Stimulated activated CD8-positive, alpha-beta memory T cell treated with anti-CD3 and anti-CD28 coated beads, Interleukin-15, amount 100 ng/mL, for 1 hour (primary cell): ENCODE results near the gene RAB3IL1.

Source experiments
- DNase-seq: peaks from one replicate; pipeline ENCODE4 v3.0.0-alpha.2; 2020; ENCODE audit warnings: low read depth

The RAB3IL1 gene

GRCh38 chr11:61866231-61866957 lies 51.0 kb downstream of the RAB3IL1 start:
- no peak for DNase-seq

- DNase-seq: no peak
Observed at GRCh38 chr11:61864814-61865775, 52.3 kb downstream of the RAB3IL1 start.

- DNase-seq: no peak
Observed at GRCh38 chr11:61863548-61864081, 53.8 kb downstream of the RAB3IL1 start.

GRCh38 chr11:61862714-61863547 lies 54.4 kb downstream of the RAB3IL1 start:
- no peak for DNase-seq

GRCh38 chr11:61861634-61862033 lies 55.7 kb downstream of the RAB3IL1 start:
- no peak for DNase-seq

- DNase-seq: no peak
Observed at GRCh38 chr11:61860054-61860903, 57.1 kb downstream of the RAB3IL1 start.

GRCh38 chr11:61855939-61856680 lies 61.3 kb downstream of the RAB3IL1 start:
- no peak for DNase-seq

- no peak for DNase-seq
Observed at GRCh38 chr11:61854966-61855714, 62.2 kb downstream of the RAB3IL1 start.

GRCh38 chr11:61854206-61854895 lies 63.0 kb downstream of the RAB3IL1 start:
- DNase-seq: no peak

GRCh38 chr11:61853698-61854169 lies 63.6 kb downstream of the RAB3IL1 start:
- no peak for DNase-seq

- no peak for DNase-seq
Observed at GRCh38 chr11:61851900-61852295, 65.5 kb downstream of the RAB3IL1 start.

- DNase-seq: no peak
Observed at GRCh38 chr11:61851113-61851899, 66.1 kb downstream of the RAB3IL1 start.

- no peak for DNase-seq
Observed at GRCh38 chr11:61850687-61851086, 66.7 kb downstream of the RAB3IL1 start.

- no peak for DNase-seq
Observed at GRCh38 chr11:61848631-61849030, 68.7 kb downstream of the RAB3IL1 start.

- DNase-seq: no peak
Observed at GRCh38 chr11:61847914-61848581, 69.3 kb downstream of the RAB3IL1 start.
